GM21825 (cell line): ENCODE measurements around the gene OR10AD1.
"Not testable (repeated sequence)": the region's sequence is repeated elsewhere in the genome, so short reads cannot be mapped to it uniquely, and the experiment has no call there.

ENCODE experiments used
- ATAC-seq: cut with Tn5 transposase; IDR thresholded peaks from one replicate; pipeline ENCODE4 v1.9.1; 2021; ENCODE audit warnings: mild to moderate bottlenecking, moderate library complexity; ENCODE audit not compliant: unreplicated experiment

Gene OR10AD1

GRCh38 chr12:48163150-48163747, 39.8 kb downstream of the OR10AD1 start:
- no peak for ATAC-seq

- no peak for ATAC-seq
Observed at GRCh38 chr12:48160807-48161206, 42.3 kb downstream of the OR10AD1 start.

DNA sequence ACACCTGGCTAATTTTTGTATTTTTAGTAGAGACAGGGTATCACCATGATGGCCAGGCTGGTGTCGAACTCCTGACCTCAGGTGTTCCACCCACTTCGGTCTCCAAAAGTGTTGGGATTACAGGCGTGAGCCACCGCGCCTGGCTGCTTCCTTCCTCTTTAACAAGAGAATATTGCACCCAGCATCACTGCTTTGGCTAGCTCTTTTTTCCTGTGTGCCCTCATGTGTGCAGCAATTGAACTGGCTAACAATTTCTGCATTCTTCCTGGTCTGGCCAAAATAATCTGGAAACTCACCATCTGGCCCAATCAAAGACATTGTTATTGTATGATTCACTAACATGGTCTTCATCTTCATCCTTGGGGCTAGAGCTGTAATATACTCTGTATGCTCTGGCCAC, 43.0 kb downstream of the OR10AD1 start:
- ATAC-seq: no peak

DNA sequence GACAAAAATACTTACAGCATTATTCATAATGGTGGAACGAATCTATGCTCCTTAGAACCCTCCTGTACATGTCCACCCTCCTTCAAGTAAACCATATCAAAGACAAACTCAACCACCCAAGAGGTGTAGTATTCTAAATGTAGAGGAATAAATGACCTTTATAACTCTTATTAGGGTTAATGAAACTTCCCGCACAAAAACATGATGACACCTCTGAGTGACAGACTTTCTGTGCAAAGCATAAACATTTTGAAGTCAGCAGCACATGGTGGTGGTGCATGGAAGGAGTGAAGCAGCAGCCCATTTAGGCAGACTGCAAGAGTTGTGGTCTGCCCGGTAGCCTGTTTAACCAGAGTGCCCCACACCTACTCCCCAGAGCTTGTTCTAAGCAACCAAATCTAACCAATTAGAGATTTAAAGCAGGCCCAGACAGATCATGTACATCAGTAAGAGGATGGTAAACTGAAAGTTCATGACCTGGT, 45.2 kb downstream of the OR10AD1 start:
- ATAC-seq: no peak

DNA sequence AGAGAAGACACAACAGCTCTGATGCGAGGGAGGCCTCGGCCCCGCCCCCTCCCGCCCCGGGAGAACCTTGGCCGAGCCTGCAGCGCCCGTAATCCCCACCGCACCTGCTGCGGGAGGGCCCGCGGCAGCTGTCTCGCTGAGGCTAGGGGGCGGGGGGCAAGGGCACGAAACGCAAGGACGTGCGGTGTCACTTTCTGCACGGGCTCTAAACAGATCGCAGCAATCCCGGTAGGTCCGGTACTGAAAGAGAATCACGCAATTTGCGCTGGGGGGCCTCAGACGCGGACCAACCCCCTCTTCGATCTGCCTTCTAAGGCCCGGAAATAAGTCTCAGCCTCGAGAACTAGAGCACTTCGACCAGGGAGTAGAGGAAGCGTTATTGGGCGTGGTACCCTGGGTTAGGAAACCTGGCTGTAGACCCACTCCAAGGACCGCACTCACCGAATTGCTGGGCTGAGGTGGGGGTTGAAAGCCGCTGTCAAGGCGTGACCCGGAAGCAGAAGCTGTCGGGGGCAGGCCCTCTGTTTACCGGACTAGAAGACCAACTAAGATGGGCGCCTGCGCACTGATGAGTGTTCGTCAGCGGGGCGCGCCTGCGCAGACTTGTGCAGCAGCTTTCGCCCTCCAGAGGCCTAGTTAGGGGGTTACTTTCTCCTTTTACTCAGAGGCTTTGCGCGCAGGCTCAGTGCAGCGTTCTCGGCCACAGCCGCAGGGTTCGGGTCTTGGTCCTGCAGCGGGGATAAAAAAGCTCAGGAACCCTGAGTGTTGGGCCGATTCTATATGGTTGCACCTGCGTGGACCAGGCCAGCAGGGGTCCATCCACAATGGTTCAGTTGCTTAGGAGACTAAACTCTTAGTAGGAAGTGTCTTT, 45.8 kb downstream of the OR10AD1 start, which contains the start of gene ASB8:
Gene ASB8, minus strand, starts transcription at position 498 of the 871 bp plus-strand sequence. CDS start 4,019 bp downstream, outside the sequence.
- peak; percentile 86 for ATAC-seq

- no peak for ATAC-seq
Observed at GRCh38 chr12:48156652-48157017, 46.5 kb downstream of the OR10AD1 start.

GRCh38 chr12:48155786-48156185, 47.3 kb downstream of the OR10AD1 start:
- not testable (repeated sequence) for ATAC-seq
